Type B pancreatic cell (in vitro differentiated cells): ENCODE data around the gene SYNJ1. TPM values are rescaled to one million over a fixed set of nuclear protein-coding genes. Genes with fewer than 3 reads are reported as not detected.
"Not testable (repeated sequence)": the region's sequence is repeated elsewhere in the genome, so short reads cannot be mapped to it uniquely, and the experiment has no call there.

ENCODE experiments used
- DNase-seq: peaks from one replicate; pipeline ENCODE4 v3.0.0; 2021; ENCODE audit warnings: mixed read lengths; ENCODE audit not compliant: unreplicated experiment; ENCODE audit errors: extremely low spot score
- H3K27ac Mint-ChIP-seq: 2 replicates; pipeline ENCODE4 v1.8.0; 2021; ENCODE audit warnings: mild to moderate bottlenecking, mixed read lengths
- H3K27me3 Mint-ChIP-seq: 2 replicates; pipeline ENCODE4 v1.8.0; 2021; ENCODE audit warnings: mixed read lengths
- H3K36me3 Mint-ChIP-seq: 2 replicates; pipeline ENCODE4 v1.8.0; 2021; ENCODE audit warnings: mixed read lengths
- H3K4me1 Mint-ChIP-seq: one replicate; pipeline ENCODE4 v1.8.0; 2021; ENCODE audit warnings: mixed read lengths; ENCODE audit not compliant: unreplicated experiment
- H3K4me3 Mint-ChIP-seq: 2 replicates; pipeline ENCODE4 v1.8.0; 2021; ENCODE audit warnings: mild to moderate bottlenecking, mixed read lengths
- H3K9me3 Mint-ChIP-seq: 2 replicates; pipeline ENCODE4 v1.8.0; 2021; ENCODE audit warnings: mixed read lengths
- CTCF ChIP-seq: fragments of 200-600 bp; sonication (generic); conservative IDR thresholded peaks from 2 replicates; pipeline ENCODE4 v1.5.0; 2021; ENCODE audit warnings: antibody characterized with exemption, mild to moderate bottlenecking
- total RNA-seq: library from RNA; stranded (reverse); gene quantifications from 2 replicates; pipeline ENCODE4 v1.2.1, GENCODE V29; 2021; ENCODE audit warnings: low replicate concordance

The SYNJ1 gene
- total RNA-seq, 1 donor from 2014 or later = 12.0 TPM

- Mint-ChIP-seq H3K4me1 (peaks cover 15% of the 10 kb centered on the region), H3K4me3 (no peak overlapping the region), H3K9me3 (peaks cover 4% of the 10 kb centered on the region), H3K27me3 (no peaks in the 10 kb centered on the region), H3K36me3 (peaks cover 6% of the 10 kb centered on the region), H3K27ac (no peak overlapping the region)
- no peak for DNase-seq
- no peak for TF ChIP-seq CTCF
These were observed 21.9 kb downstream of the SYNJ1 start for GRCh38 chr21:32705901-32706300.

GRCh38 chr21:32705139-32705538 is 22.7 kb downstream of the SYNJ1 start:
- Mint-ChIP-seq H3K4me1 (peaks cover 15% of the 10 kb centered on the region), H3K27me3 (no peaks in the 10 kb centered on the region), H3K36me3 (peaks cover 6% of the 10 kb centered on the region), H3K4me3 (no peak overlapping the region), H3K9me3 (peaks cover 4% of the 10 kb centered on the region), H3K27ac (no peak overlapping the region)
- no peak for TF ChIP-seq CTCF
- no peak for DNase-seq

GRCh38 chr21:32702702-32703101 is 25.1 kb downstream of the SYNJ1 start:
- Mint-ChIP-seq H3K9me3 (peaks cover 4% of the 10 kb centered on the region), H3K4me1 (peaks cover 15% of the 10 kb centered on the region), H3K36me3 (peaks cover 14% of the 10 kb centered on the region), H3K27me3 (no peaks in the 10 kb centered on the region), H3K27ac (no peak overlapping the region), H3K4me3 (no peak overlapping the region)
- no peak for TF ChIP-seq CTCF
- no peak for DNase-seq

GRCh38 chr21:32698971-32699693 is 28.7 kb downstream of the SYNJ1 start:
- DNase-seq = no peak
- TF ChIP-seq CTCF = no peak
- peaks cover 4% of the 10 kb centered on the region for H3K9me3 Mint-ChIP-seq
- no peak overlapping the region for H3K4me3 Mint-ChIP-seq
- H3K36me3 Mint-ChIP-seq = peaks cover 10% of the 10 kb centered on the region
- H3K27me3 Mint-ChIP-seq = no peaks in the 10 kb centered on the region
- H3K27ac Mint-ChIP-seq = no peak overlapping the region
- peaks cover 15% of the 10 kb centered on the region for H3K4me1 Mint-ChIP-seq

GRCh38 chr21:32698286-32698685 is 29.5 kb downstream of the SYNJ1 start:
- peaks cover 4% of the 10 kb centered on the region for H3K9me3 Mint-ChIP-seq
- peaks cover 15% of the 10 kb centered on the region for H3K4me1 Mint-ChIP-seq
- H3K4me3 Mint-ChIP-seq = no peak overlapping the region
- TF ChIP-seq CTCF = no peak
- no peak overlapping the region for H3K27ac Mint-ChIP-seq
- peaks cover 9% of the 10 kb centered on the region for H3K36me3 Mint-ChIP-seq
- no peak for DNase-seq
- H3K27me3 Mint-ChIP-seq = no peaks in the 10 kb centered on the region

GRCh38 chr21:32695482-32695881 is 32.3 kb downstream of the SYNJ1 start:
- not testable (repeated sequence) for H3K4me3 Mint-ChIP-seq, H3K27me3 Mint-ChIP-seq, H3K4me1 Mint-ChIP-seq, H3K9me3 Mint-ChIP-seq, DNase-seq, H3K27ac Mint-ChIP-seq, H3K36me3 Mint-ChIP-seq
